Sigmoid colon (tissue), 7 donors: Measurements from ENCODE around the gene CDC14A. TPM values are rescaled to one million over a fixed set of nuclear protein-coding genes. Genes with fewer than 3 reads are reported as not detected.
"Not testable (repeated sequence)": the region's sequence is repeated elsewhere in the genome, so short reads cannot be mapped to it uniquely, and the experiment has no call there.

Experiments
- DNase-seq: peaks from one replicate; pipeline ENCODE4 v3.0.0-alpha.2; 2019
- H3K27ac ChIP-seq, 4 donors: fragments of 200-600 bp; sonication (generic); one replicate each; pipeline ENCODE4 v1.5.1; 2016 to 2019; ENCODE audit warnings: mild to moderate bottlenecking in 1 of 4
- H3K27me3 ChIP-seq, 3 donors: fragments of 200-600 bp; sonication (generic); one replicate each; pipeline ENCODE4 v1.5.1; 2019; ENCODE audit warnings: mild to moderate bottlenecking in 1 of 3
- H3K36me3 ChIP-seq, 4 donors: fragments of 200-600 bp; sonication (generic); one replicate each; pipeline ENCODE4 v1.5.1; 2016 to 2019
- H3K4me1 ChIP-seq, 4 donors: fragments of 200-600 bp; sonication (generic); one replicate each; pipeline ENCODE4 v1.5.1; 2017 to 2019
- H3K4me3 ChIP-seq, 4 donors: fragments of 200-600 bp; sonication (generic); one replicate each; pipeline ENCODE4 v1.5.1; 2017 to 2019; ENCODE audit warnings: mild to moderate bottlenecking in 2 of 4, moderate library complexity in 1 of 4
- H3K9me3 ChIP-seq, 4 donors: fragments of 200-600 bp in 3 of 4; sonication (generic) in 3 of 4; one replicate each; pipeline versions ENCODE4 v1.5.1 to v1.6.1; 2013 to 2019
- CTCF ChIP-seq, 4 experiments: fragments of 450-650 bp in 3 of 4; fragments of 200-600 bp in 1 of 4; IDR thresholded peaks; one replicate each; pipeline ENCODE4 v1.5.1; 2016 to 2019; ENCODE audit warnings: antibody characterized with exemption in 4 of 4, mild to moderate bottlenecking in 3 of 4, moderate library complexity in 2 of 4
- EP300 ChIP-seq, 4 donors: sonication (generic); formaldehyde crosslinking; IDR thresholded peaks; one replicate each; pipeline ENCODE4 v1.6.1; 2017; ENCODE audit warnings: antibody characterized with exemption in 4 of 4
- POLR2A ChIP-seq, 2 donors: fragments of 450-650 bp; IDR thresholded peaks; one replicate each; pipeline ENCODE4 v1.6.1; 2016; ENCODE audit warnings: antibody characterized with exemption in 2 of 2, mild to moderate bottlenecking in 2 of 2, moderate library complexity in 2 of 2
- POLR2AphosphoS5 ChIP-seq, 4 donors: sonication (generic); formaldehyde crosslinking; IDR thresholded peaks; one replicate each; pipeline ENCODE4 v1.6.1; 2017; ENCODE audit warnings: antibody characterized with exemption in 4 of 4
- WGBS, 2 donors: extraction: QIAGEN DNeasy Blood & Tissue Kit; methylation state at CpG; one replicate each; pipeline ENCODE4 v1.1.7; 2013; 5-methylcytosine and 5-hydroxymethylcytosine counted together
- intact Hi-C: fragments of 100-400 bp; cut with DNase I; formaldehyde crosslinking; loops from one replicate; pipeline ENCODE4 v1.15.1; 2023
- polyA plus RNA-seq, 3 donors: library from polyadenylated mRNA; stranded (reverse); fragments of 200-250 nt; gene quantifications; one replicate each; pipeline ENCODE4 v1.2.3, GENCODE V29; 2013
- total RNA-seq, 4 donors: library from RNA; depleted of rRNA; stranded (reverse); fragments of >200 nt; gene quantifications; one replicate each; pipeline ENCODE4 v1.1.0, GENCODE V29; 2016
- donor health status: healthy with polysubstance abuse.
- donor health status: Bipolar disorder and iron deficiency.
- donor health status: healthy.

Gene CDC14A
- total and polyA plus RNA-seq, 7 donors: 4.6 to 22.7 (median 11.8) TPM

- Histone ChIP-seq H3K27me3 (peaks cover 0 to 6% (median 0%) of the 10 kb centered on the region in 3 donors), H3K36me3 (no peaks in the 10 kb centered on the region), H3K4me1 (no peaks in the 10 kb centered on the region), H3K27ac (no peak overlapping the region), H3K4me3 (no peak overlapping the region), H3K9me3 (no peaks in the 10 kb centered on the region)
- DNase-seq: no peak
- intact Hi-C loops: no loop called here
- TF ChIP-seq POLR2AphosphoS5 (IDR thresholded peaks at IDR 0.05) (no peak), CTCF (IDR thresholded peaks at IDR 0.05) (no peak), POLR2A (IDR thresholded peaks at IDR 0.05) (no peak), EP300 (IDR thresholded peaks at IDR 0.05) (no peak)
- WGBS, 2 donors: 91 to 95% methylated on average over 9 of the region's 9 CpGs
Observed at GRCh38 chr1:100332331-100332730, 20.0 kb upstream of the CDC14A start.

- Histone ChIP-seq H3K36me3 (no peaks in the 10 kb centered on the region), H3K9me3 (no peaks in the 10 kb centered on the region), H3K27ac (no peak overlapping the region), H3K4me3 (no peak overlapping the region), H3K4me1 (no peaks in the 10 kb centered on the region), H3K27me3 (peaks cover 0 to 6% (median 0%) of the 10 kb centered on the region in 3 donors)
- intact Hi-C loops: no loop called here
- TF ChIP-seq CTCF (IDR thresholded peaks at IDR 0.05) (no peak), POLR2A (IDR thresholded peaks at IDR 0.05) (no peak), EP300 (IDR thresholded peaks at IDR 0.05) (no peak), POLR2AphosphoS5 (IDR thresholded peaks at IDR 0.05) (no peak)
- no peak for DNase-seq
- WGBS, 2 donors: 34 to 74% methylated on average over 1 of the region's 1 CpG
Observed at GRCh38 chr1:100335436-100335835, 16.9 kb upstream of the CDC14A start.

DNA sequence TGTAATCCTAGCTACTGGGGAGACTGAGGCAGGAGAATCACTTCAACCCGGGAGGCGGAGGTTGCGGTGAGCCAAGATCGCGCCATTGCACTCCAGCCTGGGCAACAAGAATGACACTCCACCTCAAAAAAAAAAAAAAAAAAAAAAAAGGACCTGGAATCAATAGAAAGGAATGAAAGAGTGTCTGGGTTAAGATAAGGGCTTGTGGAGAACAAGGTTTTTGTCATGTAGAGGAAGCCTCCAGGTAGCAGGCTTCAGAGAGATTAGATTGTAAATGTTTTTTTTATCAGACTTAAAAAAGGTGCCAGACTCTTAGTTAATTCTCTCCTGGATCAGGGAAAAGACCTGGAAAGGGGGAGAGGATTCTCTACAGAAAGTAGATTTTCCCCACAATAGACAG, 14.4 kb upstream of the CDC14A start:
- H3K9me3 ChIP-seq, intact Hi-C loops, H3K4me1 ChIP-seq, H3K36me3 ChIP-seq, H3K27ac ChIP-seq, H3K4me3 ChIP-seq, DNase-seq, H3K27me3 ChIP-seq: not testable (repeated sequence)
- 96 to 98% methylated on average over 5 of the region's 5 CpGs for WGBS, 2 donors

DNA sequence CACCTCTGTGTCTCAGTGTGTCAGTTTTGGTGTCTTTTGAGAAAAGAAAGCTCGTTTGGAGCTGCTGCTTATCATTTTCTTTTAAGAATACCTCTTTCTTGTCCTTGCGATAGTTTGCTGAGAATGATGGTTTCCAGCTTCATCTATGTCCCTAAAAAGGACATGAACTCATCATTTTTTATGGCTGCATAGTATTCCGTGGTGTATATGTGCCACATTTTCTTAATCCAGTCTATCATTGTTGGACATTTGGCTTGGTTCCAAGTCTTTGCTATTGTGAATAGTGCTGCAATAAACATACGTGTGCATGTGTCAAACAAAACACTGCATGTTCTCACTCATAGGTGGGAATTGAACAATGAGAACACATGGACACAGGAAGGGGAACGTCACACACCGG, 12.6 kb upstream of the CDC14A start:
- WGBS, 2 donors: 78 to 91% methylated on average over 6 of the region's 6 CpGs
- H3K27ac ChIP-seq, DNase-seq, H3K4me1 ChIP-seq, intact Hi-C loops, H3K4me3 ChIP-seq, H3K9me3 ChIP-seq, H3K36me3 ChIP-seq, H3K27me3 ChIP-seq: not testable (repeated sequence)

DNA sequence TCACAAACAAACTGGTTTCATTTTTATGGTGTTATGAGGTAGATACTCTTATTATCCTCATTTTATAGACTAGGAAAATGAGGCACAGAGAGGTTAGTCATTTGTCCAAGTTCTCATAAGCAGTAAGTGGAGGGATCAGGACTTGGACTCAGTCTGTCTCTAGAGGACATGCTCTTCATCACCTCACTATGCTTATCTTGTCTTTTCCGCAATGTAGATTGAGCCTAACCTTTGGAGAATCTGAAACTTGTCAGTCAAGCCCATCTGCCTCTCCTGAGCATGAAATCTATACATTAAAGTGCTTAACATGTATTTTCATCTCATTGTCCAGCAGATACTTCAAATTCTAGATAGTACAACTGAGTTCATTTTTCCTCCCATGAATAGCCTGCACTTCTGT, 11.8 kb upstream of the CDC14A start:
- 93 to 98% methylated on average over 1 of the region's 1 CpG for WGBS, 2 donors
- TF ChIP-seq POLR2AphosphoS5 (IDR thresholded peaks at IDR 0.05) (no peak), EP300 (IDR thresholded peaks at IDR 0.05) (no peak), CTCF (IDR thresholded peaks at IDR 0.05) (no peak), POLR2A (IDR thresholded peaks at IDR 0.05) (no peak)
- Histone ChIP-seq H3K27me3 (peaks cover 0 to 6% (median 0%) of the 10 kb centered on the region in 3 donors), H3K4me1 (no peaks in the 10 kb centered on the region), H3K27ac (no peak overlapping the region), H3K9me3 (no peaks in the 10 kb centered on the region), H3K4me3 (no peak overlapping the region), H3K36me3 (no peaks in the 10 kb centered on the region)
- intact Hi-C loops: no loop called here
- no peak for DNase-seq

DNA sequence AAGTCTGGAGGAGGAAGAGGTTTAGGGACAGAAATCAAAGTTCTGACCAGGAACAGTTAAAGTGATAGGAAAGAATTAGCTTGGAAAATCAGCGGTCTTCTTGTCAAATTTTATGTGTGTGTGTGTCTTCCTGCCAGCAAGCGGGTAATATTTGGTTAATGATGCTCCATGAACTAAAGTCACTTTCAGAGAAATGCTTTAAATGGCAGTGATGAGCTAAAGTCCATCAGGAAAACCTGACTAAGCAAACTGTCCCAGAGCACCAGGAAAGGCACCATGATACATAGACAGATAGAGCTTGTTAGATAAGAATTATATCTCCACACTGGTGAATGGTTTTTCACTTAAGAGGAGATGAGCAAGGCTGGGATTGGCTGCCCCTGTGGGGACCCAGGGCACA, 10.0 kb upstream of the CDC14A start:
- Histone ChIP-seq H3K36me3 (no peaks in the 10 kb centered on the region), H3K4me3 (no peak overlapping the region), H3K27me3 (no peaks in the 10 kb centered on the region), H3K9me3 (no peaks in the 10 kb centered on the region), H3K27ac (no peak overlapping the region), H3K4me1 (no peaks in the 10 kb centered on the region)
- TF ChIP-seq EP300 (IDR thresholded peaks at IDR 0.05) (no peak), POLR2AphosphoS5 (IDR thresholded peaks at IDR 0.05) (no peak), CTCF (IDR thresholded peaks at IDR 0.05) (no peak), POLR2A (IDR thresholded peaks at IDR 0.05) (no peak)
- intact Hi-C loops: no loop called here
- DNase-seq: no peak
- WGBS, 2 donors: 91 to 98% methylated on average over 2 of the region's 2 CpGs
